HCT116 (cell line): Measurements from ENCODE around the gene KIR2DL3. TPM values are rescaled to one million over a fixed set of nuclear protein-coding genes. Genes with fewer than 3 reads are reported as not detected.
"Not testable (repeated sequence)": the region's sequence is repeated elsewhere in the genome, so short reads cannot be mapped to it uniquely, and the experiment has no call there.

Source experiments
- ATAC-seq: fragments of 200-7000 bp; cut with Tn5 transposase; 2 replicates; pipeline ENCODE4 v1.9.1; 2020; ENCODE audit warnings: mild to moderate bottlenecking, moderate library complexity
- BruUV-seq: library from RNA; stranded (reverse); fragments of 400-500 nt; replicated peaks from 2 replicates; lab custom pipeline; 2021; lab: Mats Ljungman, UMichigan
- CTCF ChIA-PET: fragments of 300-600 bp; sonication (Branson Sonifier 250); formaldehyde crosslinking; loops from one replicate; lab custom pipeline; 2021; ENCODE audit warnings: antibody characterized with exemption; lab: Charles Lee
- POLR2A ChIA-PET: fragments of 300-600, 350-600 bp; sonication (Branson Sonifier 250); formaldehyde crosslinking; loops from one replicate; lab custom pipeline; 2021; ENCODE audit warnings: antibody characterized with exemption; lab: Charles Lee
- RAD21 ChIA-PET, 2 experiments: fragments of 300-600 bp; sonication (Branson Sonifier 250); formaldehyde crosslinking; loops; one replicate each; lab custom pipeline; 2023; ENCODE audit warnings: low total read pairs in 2 of 2; ENCODE audit not compliant: uncharacterized antibody in 2 of 2, unreplicated experiment in 2 of 2, low non-redundant PET in 1 of 2; lab: Charles Lee
- DNase-seq: peaks from one replicate; pipeline ENCODE4 v3.0.0-alpha.2; 2010; ENCODE audit warnings: low read depth, low spot score
- H2AFZ ChIP-seq: fragments of 200-600 bp; shearing (Covaris generic), sonication (generic); 2 replicates; pipeline ENCODE4 v1.6.1; 2017; ENCODE audit warnings: low read depth, mixed run types, mixed read lengths, antibody characterized with exemption, low read length; ENCODE audit not compliant: poor library complexity, severe bottlenecking
- H3K27ac ChIP-seq: 2 replicates; pipeline ENCODE4 v1.5.1; 2012; ENCODE audit warnings: low read depth, low read length
- H3K27me3 ChIP-seq: fragments of 200-600 bp; sonication (generic); 2 replicates; pipeline ENCODE4 v1.6.1; 2016; ENCODE audit warnings: mixed run types, low read length, mixed read lengths; ENCODE audit not compliant: insufficient read depth
- H3K36me3 ChIP-seq, 2 experiments: fragments of 200-500 bp in 1 of 2; fragments of 200-600 bp in 1 of 2; sonication (Bioruptor generic) in 1 of 2; sonication (generic) in 1 of 2; 2 replicates each; pipeline versions ENCODE4 v1.5.1 to v1.6.1; 2014 to 2016; ENCODE audit warnings: low read length in 2 of 2, inconsistent platforms in 1 of 2, mixed read lengths in 1 of 2, mixed run types in 1 of 2; ENCODE audit not compliant: insufficient read depth in 2 of 2, control insufficient read depth in 1 of 2
- H3K4me1 ChIP-seq, 2 experiments: fragments of 200-600 bp in 1 of 2; sonication (generic) in 1 of 2; 2 replicates each; pipeline versions ENCODE4 v1.5.1 to v1.6.1; 2012 to 2017; ENCODE audit warnings: low read length in 2 of 2, inconsistent platforms in 1 of 2, mild to moderate bottlenecking in 1 of 2, mixed read lengths in 1 of 2, mixed run types in 1 of 2, moderate library complexity in 1 of 2; ENCODE audit not compliant: insufficient read depth in 2 of 2, control insufficient read depth in 1 of 2
- H3K4me2 ChIP-seq: fragments of 200-600 bp; sonication (generic); 2 replicates; pipeline ENCODE4 v1.6.1; 2017; ENCODE audit warnings: mixed run types, low read length, mixed read lengths
- H3K4me3 ChIP-seq, 2 experiments: fragments of 200-600 bp in 1 of 2; sonication (generic) in 1 of 2; replicated peaks in 1 of 2; 2 replicates each; pipeline ENCODE4 v1.5.1; 2011 to 2016; ENCODE audit warnings: low read length in 2 of 2, control low read depth in 1 of 2, low read depth in 1 of 2, mild to moderate bottlenecking in 1 of 2, mixed read lengths in 1 of 2, mixed run types in 1 of 2
- H3K79me2 ChIP-seq: fragments of 200-600 bp; sonication (generic); 2 replicates; pipeline ENCODE4 v1.6.1; 2017; ENCODE audit warnings: mild to moderate bottlenecking, mixed run types, low read length, moderate library complexity, mixed read lengths; ENCODE audit not compliant: insufficient read depth
- H3K9ac ChIP-seq: fragments of 200-600 bp; sonication (generic); 2 replicates; pipeline ENCODE4 v1.6.1; 2016; ENCODE audit warnings: low read length, mixed read lengths
- H3K9me2 ChIP-seq: fragments of 200-600 bp; sonication (generic), shearing (Covaris generic); 2 replicates; pipeline ENCODE4 v1.6.1; 2017; ENCODE audit warnings: mixed run types, mild to moderate bottlenecking, moderate library complexity; ENCODE audit not compliant: insufficient read depth
- H3K9me3 ChIP-seq, 2 experiments: fragments of 200-500 bp in 1 of 2; fragments of 200-600 bp in 1 of 2; sonication (Bioruptor generic) in 1 of 2; sonication (generic) in 1 of 2; 2 replicates each; pipeline ENCODE4 v1.6.1; 2014 to 2017; ENCODE audit warnings: low read length in 2 of 2, mixed read lengths in 2 of 2, inconsistent platforms in 1 of 2, low read depth in 1 of 2, mild to moderate bottlenecking in 1 of 2, mixed run types in 1 of 2, moderate library complexity in 1 of 2; ENCODE audit not compliant: control insufficient read depth in 1 of 2, insufficient read depth in 1 of 2
- H4K20me1 ChIP-seq: fragments of 200-600 bp; sonication (generic), shearing (Covaris generic); 2 replicates; pipeline ENCODE4 v1.6.1; 2017; ENCODE audit warnings: mixed run types, mild to moderate bottlenecking, moderate library complexity; ENCODE audit not compliant: insufficient read depth
- CBX3 ChIP-seq: IDR thresholded peaks from 2 replicates; pipeline ENCODE4 v1.6.1; 2012; ENCODE audit warnings: low read depth
- ELF1 ChIP-seq: IDR thresholded peaks from 2 replicates; pipeline ENCODE4 v1.6.1; 2012; ENCODE audit warnings: low read depth, borderline replicate concordance
- EZH2 ChIP-seq: fragments of 200-600 bp; sonication (generic); IDR thresholded peaks from 2 replicates; pipeline ENCODE4 v1.6.1; 2017; ENCODE audit warnings: antibody characterized with exemption, mixed run types
- EZH2phosphoT487 ChIP-seq: fragments of 200-600 bp; IDR thresholded peaks from 2 replicates; pipeline ENCODE4 v1.6.1; 2018; ENCODE audit warnings: antibody characterized with exemption, borderline replicate concordance
- JUND ChIP-seq: IDR thresholded peaks from 2 replicates; pipeline ENCODE4 v1.6.1; 2012
- MAX ChIP-seq: IDR thresholded peaks from 2 replicates; pipeline ENCODE4 v1.6.1; 2012
- POLR2A ChIP-seq: IDR thresholded peaks from 2 replicates; pipeline ENCODE4 v1.7.0; 2011; ENCODE audit warnings: borderline replicate concordance; ENCODE audit not compliant: insufficient read depth, insufficient read length; ENCODE audit errors: extremely low read depth
- RAD21 ChIP-seq: IDR thresholded peaks from 2 replicates; pipeline ENCODE4 v1.6.1; 2012; ENCODE audit warnings: low read depth, mild to moderate bottlenecking
- SP1 ChIP-seq: IDR thresholded peaks from 2 replicates; pipeline ENCODE4 v1.6.1; 2012; ENCODE audit warnings: low read depth
- YY1 ChIP-seq: IDR thresholded peaks from 2 replicates; pipeline ENCODE4 v1.6.1; 2011; ENCODE audit warnings: low read length, low read depth, moderate library complexity, mild to moderate bottlenecking; ENCODE audit not compliant: insufficient replicate concordance; ENCODE audit errors: extremely low read depth
- ZBTB33 ChIP-seq: IDR thresholded peaks from 2 replicates; pipeline ENCODE4 v1.6.1; 2011; ENCODE audit warnings: mild to moderate bottlenecking, low read length, moderate library complexity; ENCODE audit not compliant: insufficient replicate concordance; ENCODE audit errors: extremely low read depth
- ZFX ChIP-seq: fragments of 450-650 bp; IDR thresholded peaks from 2 replicates; pipeline ENCODE4 v1.6.1; 2017
- intact Hi-C: fragments of 100-400 bp; cut with micrococcal nuclease; formaldehyde crosslinking; loops from 2 replicates; pipeline ENCODE4 v1.10.0; 2022
- total RNA-seq: library from RNA; stranded (reverse); gene quantifications from one replicate; pipeline ENCODE4 v1.2.1, GENCODE V29; 2021; ENCODE audit not compliant: unreplicated experiment

The KIR2DL3 gene
- total RNA-seq, 1 experiment from 2014 or later: not detected

DNA sequence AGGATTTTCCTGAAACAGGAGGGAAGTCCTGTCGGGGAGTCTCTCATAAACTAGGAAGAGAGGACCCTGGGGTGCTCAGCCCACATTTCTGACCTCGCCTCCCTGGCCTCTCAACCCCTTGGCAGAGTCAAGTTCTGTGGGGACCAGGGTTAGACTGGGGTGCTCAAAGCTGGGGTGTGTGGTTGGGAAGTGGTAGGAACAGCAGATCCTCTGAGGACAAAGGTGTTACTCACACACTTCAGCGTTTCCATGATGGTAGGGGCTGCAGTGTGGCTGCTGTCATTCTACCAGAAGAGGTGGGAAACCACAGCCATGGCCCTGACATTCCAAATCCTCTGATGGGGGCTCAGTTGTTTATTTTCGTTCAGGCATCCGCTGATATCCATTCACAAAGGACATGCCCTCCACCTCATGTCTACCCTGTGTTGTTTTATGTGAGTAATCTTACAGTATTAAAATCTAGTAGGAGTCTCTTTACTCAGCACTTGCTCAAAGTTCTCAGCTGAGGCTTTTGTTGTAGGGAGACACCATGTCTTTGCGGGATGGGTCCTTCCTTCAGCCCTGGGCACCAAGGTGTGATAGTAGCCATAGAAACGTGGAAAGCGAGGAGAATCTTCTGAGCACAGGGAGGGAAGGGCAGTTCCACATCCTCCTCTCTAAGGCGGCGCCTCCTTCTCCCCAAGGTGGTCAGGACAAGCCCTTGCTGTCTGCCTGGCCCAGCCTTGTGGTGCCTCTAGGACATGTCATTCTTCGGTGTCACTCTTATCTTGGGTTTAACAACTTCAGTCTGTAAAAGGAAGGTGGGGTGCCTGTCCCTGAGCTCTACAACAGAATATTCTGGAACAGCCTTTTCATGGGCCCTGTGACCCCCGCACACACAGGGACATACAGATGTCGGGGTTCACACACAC is 1.5 kb downstream of the KIR2DL3 start (continued):
- TF ChIP-seq ZBTB33: no peak
- no peak for TF ChIP-seq YY1
- TF ChIP-seq CBX3: no peak
- no peak for TF ChIP-seq EZH2
- no peak for TF ChIP-seq EZH2phosphoT487
- no peak for TF ChIP-seq ZFX
- no peak for TF ChIP-seq SP1
- no peak for TF ChIP-seq MAX
- no peak for TF ChIP-seq JUND
- no peak for TF ChIP-seq RAD21
- TF ChIP-seq POLR2A: no peak
- no peak for TF ChIP-seq ELF1

- H3K9ac ChIP-seq, H3K4me1 ChIP-seq, H2AFZ ChIP-seq, H3K9me3 ChIP-seq, BruUV-seq, H3K9me2 ChIP-seq, H3K4me2 ChIP-seq, H3K36me3 ChIP-seq, H3K27me3 ChIP-seq, CTCF ChIA-PET, ATAC-seq, POLR2A ChIA-PET, DNase-seq, H3K27ac ChIP-seq, H3K79me2 ChIP-seq, intact Hi-C loops, H4K20me1 ChIP-seq, RAD21 ChIA-PET, H3K4me3 ChIP-seq: not testable (repeated sequence)
These were observed 3.6 kb downstream of the KIR2DL3 start for GRCh38 chr19:54741950-54742349.

- intact Hi-C loops, RAD21 ChIA-PET, H3K9me2 ChIP-seq, H3K9ac ChIP-seq, H3K27ac ChIP-seq, H3K4me2 ChIP-seq, ATAC-seq, DNase-seq, H3K4me3 ChIP-seq, POLR2A ChIA-PET, H3K36me3 ChIP-seq, H3K27me3 ChIP-seq, H3K79me2 ChIP-seq, H3K4me1 ChIP-seq, H4K20me1 ChIP-seq, H2AFZ ChIP-seq, H3K9me3 ChIP-seq, BruUV-seq: not testable (repeated sequence)
- CTCF ChIA-PET: interaction anchor here (0.6 kb wide), 1 partner anchor 880 kb away, joined by 3 read pairs; the partner anchor contains the start of gene ZNF784
These were observed 5.8 kb downstream of the KIR2DL3 start for GRCh38 chr19:54744080-54744479.
